GM12873 (cell line): ENCODE results near the gene TSNAX.
A peak's percentile ranks its signal among the peaks of the same experiment; 100 is the strongest.

Source experiments
- TF ChIP-seq, protein P1 (sequence below): IDR thresholded peaks from 2 replicates; pipeline ENCODE4 v1.5.1; 2012; ENCODE audit warnings: low read depth, mild to moderate bottlenecking, moderate library complexity, low read length, control low read depth; ENCODE audit not compliant: insufficient read depth; ENCODE audit errors: missing control alignments

TSNAX gene

GRCh38 chr1:231584117-231584516, 55.6 kb downstream of the TSNAX start:
- TF ChIP-seq, protein P1, sequence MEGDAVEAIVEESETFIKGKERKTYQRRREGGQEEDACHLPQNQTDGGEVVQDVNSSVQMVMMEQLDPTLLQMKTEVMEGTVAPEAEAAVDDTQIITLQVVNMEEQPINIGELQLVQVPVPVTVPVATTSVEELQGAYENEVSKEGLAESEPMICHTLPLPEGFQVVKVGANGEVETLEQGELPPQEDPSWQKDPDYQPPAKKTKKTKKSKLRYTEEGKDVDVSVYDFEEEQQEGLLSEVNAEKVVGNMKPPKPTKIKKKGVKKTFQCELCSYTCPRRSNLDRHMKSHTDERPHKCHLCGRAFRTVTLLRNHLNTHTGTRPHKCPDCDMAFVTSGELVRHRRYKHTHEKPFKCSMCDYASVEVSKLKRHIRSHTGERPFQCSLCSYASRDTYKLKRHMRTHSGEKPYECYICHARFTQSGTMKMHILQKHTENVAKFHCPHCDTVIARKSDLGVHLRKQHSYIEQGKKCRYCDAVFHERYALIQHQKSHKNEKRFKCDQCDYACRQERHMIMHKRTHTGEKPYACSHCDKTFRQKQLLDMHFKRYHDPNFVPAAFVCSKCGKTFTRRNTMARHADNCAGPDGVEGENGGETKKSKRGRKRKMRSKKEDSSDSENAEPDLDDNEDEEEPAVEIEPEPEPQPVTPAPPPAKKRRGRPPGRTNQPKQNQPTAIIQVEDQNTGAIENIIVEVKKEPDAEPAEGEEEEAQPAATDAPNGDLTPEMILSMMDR = no peak

- TF ChIP-seq, protein P1 = no peak
Observed at GRCh38 chr1:231584921-231585320, 56.5 kb downstream of the TSNAX start.

DNA sequence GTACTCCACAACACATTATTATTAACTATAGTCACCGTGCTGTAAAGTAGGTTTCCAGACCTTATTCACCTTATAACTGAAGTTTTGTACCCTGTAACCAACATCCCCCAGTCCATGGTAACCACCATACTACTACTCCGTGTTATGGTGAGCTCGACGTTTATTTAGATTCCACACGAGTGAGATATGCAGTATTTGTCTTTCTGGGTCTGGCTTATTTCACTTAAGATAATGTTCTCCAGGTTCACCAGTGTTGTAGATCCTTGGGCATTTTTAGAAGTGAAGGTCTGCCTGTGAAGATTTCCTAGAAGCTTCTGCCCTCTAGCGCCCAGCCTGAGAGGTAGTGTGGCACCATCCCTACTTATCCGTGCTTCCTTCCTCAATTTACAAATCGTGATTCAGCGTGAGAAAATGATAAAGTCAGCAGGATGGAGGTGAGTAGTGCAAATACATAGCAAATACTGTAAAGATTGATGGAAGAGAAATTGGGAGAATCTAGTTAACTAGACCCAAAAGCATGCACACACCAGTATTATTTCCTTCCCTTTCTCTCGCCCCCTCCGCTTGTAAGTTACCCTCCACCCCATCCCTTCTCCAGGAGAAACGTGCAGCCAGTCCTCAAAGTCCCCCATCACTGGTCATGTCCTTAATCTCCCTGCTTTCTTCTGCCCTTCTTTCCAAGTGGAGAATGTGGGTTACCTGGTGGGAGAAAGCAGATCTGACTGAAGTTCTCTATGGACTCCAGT, 62.2 kb downstream of the TSNAX start:
- TF ChIP-seq, protein P1 = peak; percentile 74

GRCh38 chr1:231591466-231591865, 63.0 kb downstream of the TSNAX start:
- TF ChIP-seq, protein P1 = no peak

- TF ChIP-seq, protein P1 = no peak
Observed at GRCh38 chr1:231592809-231593208, 64.3 kb downstream of the TSNAX start.

- TF ChIP-seq, protein P1 = no peak
Observed at GRCh38 chr1:231594123-231594522, 65.7 kb downstream of the TSNAX start.

GRCh38 chr1:231594749-231595148, 66.3 kb downstream of the TSNAX start:
- TF ChIP-seq, protein P1 = no peak
